Measurements from ENCODE around the gene FZD7. TPM values are rescaled to one million over a fixed set of nuclear protein-coding genes. Genes with fewer than 3 reads are reported as not detected.

Gene FZD7
- total and polyA plus RNA-seq, 2 experiments from 2014 or later = 15.4 to 31.2 TPM

DNA sequence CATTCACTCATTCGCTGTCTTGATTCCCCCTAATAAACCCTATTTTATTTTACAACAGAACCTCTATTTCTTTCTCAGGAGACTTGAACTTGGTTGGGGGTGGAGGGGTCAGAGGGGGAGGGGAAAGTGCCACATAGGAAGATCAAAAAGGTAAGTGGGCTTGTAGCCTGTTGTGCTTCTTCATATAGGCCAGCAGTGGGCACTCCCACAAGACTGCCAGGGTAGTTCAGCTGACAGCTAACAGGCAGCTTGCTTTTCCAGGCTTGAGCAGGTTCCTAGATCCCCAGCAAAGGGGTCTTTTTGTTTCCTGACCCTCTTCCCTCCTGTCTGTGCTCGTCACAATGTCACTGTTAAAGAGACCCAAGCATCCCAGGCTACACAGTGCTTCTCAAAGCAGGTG, 38.6 kb downstream of the FZD7 start:
- no peaks in the 10 kb centered on the region for H3K79me2 ChIP-seq
- no peaks in the 10 kb centered on the region for H3K9me3 ChIP-seq (ENCODE audit: low read depth)
- H3K4me2 ChIP-seq = no peak overlapping the region
- H3K4me1 ChIP-seq (ENCODE audit: insufficient read depth) = peaks cover 26% of the 10 kb centered on the region
- DNase-seq (ENCODE audit: low spot score) = no peak
- H3K36me3 ChIP-seq (replicated peaks; ENCODE audit: insufficient read depth, low read depth) = no peaks in the 10 kb centered on the region
- H4K20me1 ChIP-seq (ENCODE audit: insufficient read depth, poor library complexity, severe bottlenecking) = no peaks in the 10 kb centered on the region
- H3K27me3 ChIP-seq = no peaks in the 10 kb centered on the region
- TF ChIP-seq EZH2 (IDR thresholded peaks at IDR 0.05; ENCODE audit: borderline replicate concordance) = no peak
- TF ChIP-seq, protein P1, sequence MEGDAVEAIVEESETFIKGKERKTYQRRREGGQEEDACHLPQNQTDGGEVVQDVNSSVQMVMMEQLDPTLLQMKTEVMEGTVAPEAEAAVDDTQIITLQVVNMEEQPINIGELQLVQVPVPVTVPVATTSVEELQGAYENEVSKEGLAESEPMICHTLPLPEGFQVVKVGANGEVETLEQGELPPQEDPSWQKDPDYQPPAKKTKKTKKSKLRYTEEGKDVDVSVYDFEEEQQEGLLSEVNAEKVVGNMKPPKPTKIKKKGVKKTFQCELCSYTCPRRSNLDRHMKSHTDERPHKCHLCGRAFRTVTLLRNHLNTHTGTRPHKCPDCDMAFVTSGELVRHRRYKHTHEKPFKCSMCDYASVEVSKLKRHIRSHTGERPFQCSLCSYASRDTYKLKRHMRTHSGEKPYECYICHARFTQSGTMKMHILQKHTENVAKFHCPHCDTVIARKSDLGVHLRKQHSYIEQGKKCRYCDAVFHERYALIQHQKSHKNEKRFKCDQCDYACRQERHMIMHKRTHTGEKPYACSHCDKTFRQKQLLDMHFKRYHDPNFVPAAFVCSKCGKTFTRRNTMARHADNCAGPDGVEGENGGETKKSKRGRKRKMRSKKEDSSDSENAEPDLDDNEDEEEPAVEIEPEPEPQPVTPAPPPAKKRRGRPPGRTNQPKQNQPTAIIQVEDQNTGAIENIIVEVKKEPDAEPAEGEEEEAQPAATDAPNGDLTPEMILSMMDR (IDR thresholded peaks at IDR 0.05; ENCODE audit: poor library complexity) = no peak
- no peak for TF ChIP-seq EZH2phosphoT487 (IDR thresholded peaks at IDR 0.05; ENCODE audit: low read depth, severe bottlenecking, unreplicated experiment)
- H3K4me3 ChIP-seq = no peak overlapping the region
- H3K9me2 ChIP-seq (replicated peaks; ENCODE audit: insufficient read depth) = no peaks in the 10 kb centered on the region
- 89% methylated on average over 2 of the region's 2 CpGs for WGBS (ENCODE audit: low lambda C conversion rate, missing lambda C conversion rate)
- H2AFZ ChIP-seq = no peak overlapping the region
- H3K27ac ChIP-seq = no peak overlapping the region

GRCh38 chr2:202072737-202073401, 39.2 kb downstream of the FZD7 start, which contains the start of gene KIAA2012:
KIAA2012 (plus strand) TSS chr2:202073255; CDS start chr2:202073628, 373 bp downstream.
- TF ChIP-seq, protein P1 (IDR thresholded peaks at IDR 0.05; ENCODE audit: poor library complexity) = no peak
- TF ChIP-seq EZH2 (IDR thresholded peaks at IDR 0.05; ENCODE audit: borderline replicate concordance) (no peak), EZH2phosphoT487 (IDR thresholded peaks at IDR 0.05; ENCODE audit: low read depth, severe bottlenecking, unreplicated experiment) (no peak)
- 64% methylated on average over 11 of the region's 11 CpGs for WGBS (ENCODE audit: low lambda C conversion rate, missing lambda C conversion rate)
- no peak for DNase-seq (ENCODE audit: low spot score)
- Histone ChIP-seq H3K36me3 (replicated peaks; ENCODE audit: insufficient read depth, low read depth) (no peaks in the 10 kb centered on the region), H3K4me2 (no peak within 1 kb of the TSS), H3K79me2 (no peaks in the 10 kb centered on the region), H3K27ac (no peak within 1 kb of the TSS), H3K4me3 (no peak within 1 kb of the TSS), H3K9me2 (replicated peaks; ENCODE audit: insufficient read depth) (no peaks in the 10 kb centered on the region), H3K9me3 (ENCODE audit: low read depth) (no peaks in the 10 kb centered on the region), H2AFZ (no peak within 1 kb of the TSS), H3K4me1 (ENCODE audit: insufficient read depth) (peaks cover 25% of the 10 kb centered on the region), H3K27me3 (no peaks in the 10 kb centered on the region), H4K20me1 (ENCODE audit: insufficient read depth, poor library complexity, severe bottlenecking) (no peaks in the 10 kb centered on the region)

DNA sequence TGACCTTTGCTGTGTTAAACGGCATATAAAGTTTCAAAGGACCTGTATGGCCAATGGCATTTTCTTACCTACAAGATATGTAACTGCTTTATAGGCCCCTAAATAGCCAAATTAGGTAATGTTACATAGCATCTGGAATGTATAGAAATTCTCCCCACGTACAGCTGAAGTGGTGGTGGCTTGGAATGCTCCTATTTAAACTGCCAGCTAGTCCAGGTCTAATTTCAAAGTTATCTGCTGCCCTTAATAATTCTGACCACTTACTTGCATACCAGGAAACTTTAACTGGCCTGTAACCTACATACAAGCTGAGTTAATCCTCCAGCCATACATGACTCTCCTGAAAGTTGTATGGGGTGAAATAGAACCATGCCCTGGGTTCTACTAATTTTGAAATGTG, 40.7 kb downstream of the FZD7 start:
- Histone ChIP-seq H3K4me1 (ENCODE audit: insufficient read depth) (peaks cover 16% of the 10 kb centered on the region), H3K27me3 (no peaks in the 10 kb centered on the region), H3K4me3 (no peak overlapping the region), H3K79me2 (no peaks in the 10 kb centered on the region), H4K20me1 (ENCODE audit: insufficient read depth, poor library complexity, severe bottlenecking) (no peaks in the 10 kb centered on the region), H3K27ac (no peak overlapping the region), H3K9me3 (ENCODE audit: low read depth) (no peaks in the 10 kb centered on the region), H2AFZ (no peak overlapping the region), H3K4me2 (no peak overlapping the region), H3K9me2 (replicated peaks; ENCODE audit: insufficient read depth) (no peaks in the 10 kb centered on the region), H3K36me3 (replicated peaks; ENCODE audit: insufficient read depth, low read depth) (no peaks in the 10 kb centered on the region)
- DNase-seq (ENCODE audit: low spot score) = no peak
- 52% methylated on average over 2 of the region's 2 CpGs for WGBS (ENCODE audit: low lambda C conversion rate, missing lambda C conversion rate)
- TF ChIP-seq, protein P1 (IDR thresholded peaks at IDR 0.05; ENCODE audit: poor library complexity) = no peak
- TF ChIP-seq EZH2phosphoT487 (IDR thresholded peaks at IDR 0.05; ENCODE audit: low read depth, severe bottlenecking, unreplicated experiment) = no peak
- TF ChIP-seq EZH2 (IDR thresholded peaks at IDR 0.05; ENCODE audit: borderline replicate concordance) = no peak
